Stimulated activated effector memory CD8-positive, alpha-beta T cell treated with anti-CD3 and anti-CD28 coated beads, Interleukin-12 subunit alpha, Interleukin-12 subunit beta, amount 100 ng/mL, for 72 hours (primary cell): ENCODE measurements around the gene BIRC6.
A peak's percentile ranks its signal among the peaks of the same experiment; 100 is the strongest.
"Not testable (repeated sequence)": the region's sequence is repeated elsewhere in the genome, so short reads cannot be mapped to it uniquely, and the experiment has no call there.

Experiments used
- ATAC-seq: fragments of 150-1000 bp; cut with Tn5 transposase; 2 replicates; pipeline ENCODE4 v1.10.0; 2021
- DNase-seq, 2 donors: peaks; one replicate each; pipeline ENCODE4 v3.0.0; 2021 to 2022; ENCODE audit warnings: low spot score in 2 of 2
- H3K27ac Mint-ChIP-seq: one replicate; pipeline ENCODE4 v1.8.0; 2022; ENCODE audit warnings: mild to moderate bottlenecking, mixed read lengths
- H3K36me3 Mint-ChIP-seq: one replicate; pipeline ENCODE4 v1.8.0; 2022; ENCODE audit warnings: mild to moderate bottlenecking, mixed read lengths
- H3K4me1 Mint-ChIP-seq: one replicate; pipeline ENCODE4 v1.8.0; 2022; ENCODE audit warnings: mixed read lengths
- H3K4me3 Mint-ChIP-seq: one replicate; pipeline ENCODE4 v1.8.0; 2022; ENCODE audit warnings: mild to moderate bottlenecking, mixed read lengths
- H3K9me3 Mint-ChIP-seq: one replicate; pipeline ENCODE4 v1.8.0; 2022; ENCODE audit warnings: mixed read lengths

BIRC6 gene, protein sequence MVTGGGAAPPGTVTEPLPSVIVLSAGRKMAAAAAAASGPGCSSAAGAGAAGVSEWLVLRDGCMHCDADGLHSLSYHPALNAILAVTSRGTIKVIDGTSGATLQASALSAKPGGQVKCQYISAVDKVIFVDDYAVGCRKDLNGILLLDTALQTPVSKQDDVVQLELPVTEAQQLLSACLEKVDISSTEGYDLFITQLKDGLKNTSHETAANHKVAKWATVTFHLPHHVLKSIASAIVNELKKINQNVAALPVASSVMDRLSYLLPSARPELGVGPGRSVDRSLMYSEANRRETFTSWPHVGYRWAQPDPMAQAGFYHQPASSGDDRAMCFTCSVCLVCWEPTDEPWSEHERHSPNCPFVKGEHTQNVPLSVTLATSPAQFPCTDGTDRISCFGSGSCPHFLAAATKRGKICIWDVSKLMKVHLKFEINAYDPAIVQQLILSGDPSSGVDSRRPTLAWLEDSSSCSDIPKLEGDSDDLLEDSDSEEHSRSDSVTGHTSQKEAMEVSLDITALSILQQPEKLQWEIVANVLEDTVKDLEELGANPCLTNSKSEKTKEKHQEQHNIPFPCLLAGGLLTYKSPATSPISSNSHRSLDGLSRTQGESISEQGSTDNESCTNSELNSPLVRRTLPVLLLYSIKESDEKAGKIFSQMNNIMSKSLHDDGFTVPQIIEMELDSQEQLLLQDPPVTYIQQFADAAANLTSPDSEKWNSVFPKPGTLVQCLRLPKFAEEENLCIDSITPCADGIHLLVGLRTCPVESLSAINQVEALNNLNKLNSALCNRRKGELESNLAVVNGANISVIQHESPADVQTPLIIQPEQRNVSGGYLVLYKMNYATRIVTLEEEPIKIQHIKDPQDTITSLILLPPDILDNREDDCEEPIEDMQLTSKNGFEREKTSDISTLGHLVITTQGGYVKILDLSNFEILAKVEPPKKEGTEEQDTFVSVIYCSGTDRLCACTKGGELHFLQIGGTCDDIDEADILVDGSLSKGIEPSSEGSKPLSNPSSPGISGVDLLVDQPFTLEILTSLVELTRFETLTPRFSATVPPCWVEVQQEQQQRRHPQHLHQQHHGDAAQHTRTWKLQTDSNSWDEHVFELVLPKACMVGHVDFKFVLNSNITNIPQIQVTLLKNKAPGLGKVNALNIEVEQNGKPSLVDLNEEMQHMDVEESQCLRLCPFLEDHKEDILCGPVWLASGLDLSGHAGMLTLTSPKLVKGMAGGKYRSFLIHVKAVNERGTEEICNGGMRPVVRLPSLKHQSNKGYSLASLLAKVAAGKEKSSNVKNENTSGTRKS (N-terminal part only)

DNA sequence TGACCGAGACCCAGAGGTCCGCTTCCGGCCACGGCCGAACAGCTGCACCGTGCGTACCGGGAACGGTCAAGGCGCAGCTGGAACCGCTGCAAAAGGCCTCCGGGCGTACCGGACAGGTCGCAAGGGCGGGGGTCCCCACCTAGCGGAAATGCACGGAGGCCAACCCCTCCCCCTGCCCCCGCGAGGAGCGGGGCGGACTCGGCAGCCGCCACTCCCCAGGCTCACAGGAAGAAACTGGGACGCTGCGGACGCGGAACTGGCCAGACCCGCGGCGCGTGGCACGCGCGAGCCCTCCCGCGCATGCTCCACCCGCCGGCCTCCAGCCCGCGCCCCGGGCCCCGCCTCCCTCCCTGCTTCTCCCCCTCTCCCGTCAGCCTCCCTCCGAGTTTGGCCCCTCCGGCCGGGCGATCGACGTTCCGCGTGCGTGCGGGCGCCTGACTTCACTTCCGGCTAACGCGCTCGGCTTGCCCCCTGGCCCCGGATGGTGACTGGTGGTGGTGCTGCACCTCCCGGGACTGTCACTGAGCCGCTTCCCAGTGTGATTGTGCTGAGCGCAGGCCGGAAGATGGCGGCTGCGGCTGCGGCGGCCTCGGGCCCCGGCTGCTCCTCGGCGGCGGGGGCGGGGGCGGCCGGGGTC lies at the start of gene BIRC6:
TSS of gene BIRC6 (plus strand) at position 343 of the 637 bp plus-strand sequence. CDS start at position 482, 139 bp downstream.
- Mint-ChIP-seq H3K36me3 (peaks cover 41% of the 10 kb centered on the region), H3K4me3 (peak within 1 kb of the TSS; percentile 87), H3K4me1 (peaks cover 34% of the 10 kb centered on the region), H3K27ac (peak within 1 kb of the TSS; percentile 95), H3K9me3 (no peaks in the 10 kb centered on the region)
- ATAC-seq (peak; percentile 96), DNase-seq (peak; percentile 94 to 99)

DNA sequence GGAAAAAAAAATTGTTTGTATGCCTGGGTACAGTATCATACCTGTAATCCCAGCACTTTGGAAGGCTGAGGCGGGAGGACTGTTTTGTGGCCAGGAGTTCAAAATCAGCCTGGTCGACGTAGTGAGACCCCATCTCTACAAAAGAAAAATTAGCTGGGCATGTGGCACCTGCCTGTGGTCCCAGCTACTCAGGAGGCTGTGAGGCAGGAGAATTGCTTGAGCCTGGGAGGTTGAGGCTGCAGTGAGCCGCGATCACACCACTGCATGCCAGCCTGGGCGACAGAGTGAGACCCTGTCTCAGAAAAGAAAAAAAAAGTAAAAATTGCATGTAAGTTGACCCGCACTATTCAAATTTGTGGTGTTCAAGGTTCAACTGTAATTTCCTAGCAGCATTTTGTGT lies 46.2 kb upstream of the BIRC6 start:
- no peak for ATAC-seq
- no peak overlapping the region for H3K27ac Mint-ChIP-seq
- H3K9me3 Mint-ChIP-seq: no peaks in the 10 kb centered on the region
- no peaks in the 10 kb centered on the region for H3K4me1 Mint-ChIP-seq
- DNase-seq: no peak
- H3K36me3 Mint-ChIP-seq: peaks cover 28% of the 10 kb centered on the region
- H3K4me3 Mint-ChIP-seq: no peak overlapping the region

DNA sequence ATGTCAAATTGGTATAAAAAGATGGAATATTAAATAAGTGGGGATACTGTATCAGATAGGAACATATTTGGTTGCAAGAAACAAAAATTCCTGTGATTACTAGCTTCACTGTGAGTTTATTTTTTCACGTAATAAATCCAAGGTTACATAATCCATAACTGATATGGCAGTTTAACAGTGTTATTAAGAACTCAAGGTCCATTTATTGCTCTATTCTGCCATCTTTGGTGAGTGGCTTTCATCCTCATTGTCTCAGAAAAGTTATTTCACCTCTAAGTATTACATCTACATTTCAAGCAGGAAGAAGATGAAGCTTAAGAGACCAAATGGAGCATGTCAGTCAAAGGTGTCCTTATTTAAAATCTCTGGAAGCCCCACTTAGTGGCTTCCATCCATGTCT lies 41.9 kb upstream of the BIRC6 start:
- ATAC-seq (no peak), DNase-seq (no peak)
- peaks cover 8% of the 10 kb centered on the region for H3K36me3 Mint-ChIP-seq

DNA sequence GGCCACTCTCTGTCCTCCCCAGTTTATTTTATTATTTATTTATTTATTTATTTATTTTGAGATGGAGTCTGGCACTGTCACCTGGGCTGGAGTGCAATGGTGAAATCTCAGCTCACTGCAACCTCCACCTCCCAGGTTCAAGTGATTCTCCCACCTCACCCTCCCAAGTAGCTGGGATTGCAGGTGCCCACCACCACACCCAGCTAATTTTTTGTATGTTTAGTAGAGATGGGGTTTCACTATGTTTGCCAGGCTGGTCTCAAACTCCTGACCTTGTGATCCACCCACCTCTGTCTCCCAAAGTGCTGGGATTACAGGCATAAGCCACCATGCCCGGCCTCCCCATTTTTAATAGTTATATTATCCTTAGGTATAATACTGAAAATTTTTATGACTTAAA lies 28.1 kb upstream of the BIRC6 start:
- DNase-seq, H3K4me1 Mint-ChIP-seq, H3K36me3 Mint-ChIP-seq, H3K9me3 Mint-ChIP-seq, H3K27ac Mint-ChIP-seq, ATAC-seq, H3K4me3 Mint-ChIP-seq: not testable (repeated sequence)

More for the DNA sequence above, 41.9 kb upstream of the BIRC6 start:
- no peaks in the 10 kb centered on the region for H3K9me3 Mint-ChIP-seq
- no peaks in the 10 kb centered on the region for H3K4me1 Mint-ChIP-seq
- no peak overlapping the region for H3K27ac Mint-ChIP-seq
- H3K4me3 Mint-ChIP-seq: no peak overlapping the region

DNA sequence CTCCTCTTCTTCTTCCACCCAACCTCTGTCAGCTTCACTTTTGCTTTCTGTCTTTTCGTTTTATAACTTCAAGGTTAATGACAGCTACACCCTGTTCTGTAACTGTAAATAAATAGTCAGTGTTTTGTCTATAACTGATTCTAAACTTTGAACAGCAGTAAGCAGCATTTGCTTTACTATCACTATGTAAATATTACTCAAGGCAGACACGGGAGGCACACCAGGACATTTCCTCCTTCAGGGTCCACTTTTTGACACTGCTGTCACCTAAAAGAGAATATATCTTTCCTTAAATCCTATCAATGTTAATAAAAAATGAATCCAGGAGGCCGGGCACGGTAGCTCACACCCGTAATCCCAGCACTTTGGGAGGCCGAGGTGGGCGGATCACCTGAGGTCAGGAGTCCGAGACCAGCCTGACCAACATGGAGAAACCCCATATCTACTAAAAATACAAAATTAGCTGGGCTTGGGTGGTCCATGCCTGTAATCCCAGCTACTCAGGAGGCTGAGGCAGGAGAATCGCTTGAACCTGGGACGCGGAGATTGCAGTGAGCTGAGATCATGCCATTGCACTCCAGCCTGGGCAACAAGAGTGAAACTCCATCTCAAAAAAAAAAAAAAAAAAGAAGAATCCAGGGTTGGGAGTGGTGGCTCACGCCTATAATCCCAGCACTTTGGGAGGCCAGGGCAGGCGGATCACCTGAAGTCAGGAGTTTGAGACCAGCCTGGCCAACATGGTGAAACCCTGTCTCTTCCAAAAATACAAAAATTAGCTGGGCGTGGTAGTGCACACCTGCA lies 27.4 kb upstream of the BIRC6 start:
- DNase-seq, H3K9me3 Mint-ChIP-seq, H3K27ac Mint-ChIP-seq, ATAC-seq, H3K36me3 Mint-ChIP-seq, H3K4me3 Mint-ChIP-seq, H3K4me1 Mint-ChIP-seq: not testable (repeated sequence)

DNA sequence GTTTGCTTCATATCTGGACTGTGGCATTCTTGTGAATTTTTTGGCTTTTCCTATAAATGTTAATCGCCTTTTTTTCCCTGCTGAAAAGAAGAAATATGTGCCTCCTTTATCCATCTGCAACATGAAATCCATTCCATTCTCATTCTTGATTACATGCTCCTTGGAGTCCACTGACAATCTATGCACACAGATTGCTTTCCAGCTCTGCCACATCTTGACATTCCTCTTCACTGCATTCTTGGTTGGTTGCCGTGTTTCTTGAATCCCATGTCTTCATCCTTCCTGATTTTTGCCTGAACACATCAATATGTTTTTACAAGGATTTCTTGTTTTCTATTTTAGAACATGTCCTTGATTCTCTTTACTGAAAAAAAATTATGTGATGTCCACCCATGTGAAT lies 26.7 kb upstream of the BIRC6 start:
- Mint-ChIP-seq H3K4me3 (no peak overlapping the region), H3K36me3 (peaks cover 9% of the 10 kb centered on the region), H3K9me3 (no peaks in the 10 kb centered on the region), H3K27ac (no peak overlapping the region), H3K4me1 (no peaks in the 10 kb centered on the region)
- no peak for DNase-seq
- no peak for ATAC-seq

DNA sequence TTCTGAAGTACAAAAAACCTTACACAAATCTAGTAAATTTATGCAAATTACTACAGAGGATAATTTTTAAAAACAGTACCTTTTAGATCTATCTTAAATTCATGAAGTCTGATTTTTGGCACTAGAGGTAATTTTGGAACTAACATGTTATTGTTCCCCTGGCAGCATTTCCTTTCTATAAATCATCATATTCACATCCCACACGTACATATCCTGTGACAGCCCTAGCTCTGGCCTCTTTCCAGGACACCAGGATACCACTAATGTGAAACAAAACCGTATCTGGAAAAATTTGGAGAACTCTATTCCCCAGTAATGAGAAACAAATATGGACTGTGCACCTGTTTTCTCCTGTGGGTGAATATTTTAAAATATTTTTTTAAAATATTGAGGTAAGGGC lies 14.0 kb upstream of the BIRC6 start:
- no peak overlapping the region for H3K4me3 Mint-ChIP-seq
- ATAC-seq (no peak), DNase-seq (no peak)
- H3K9me3 Mint-ChIP-seq: no peaks in the 10 kb centered on the region
- no peaks in the 10 kb centered on the region for H3K4me1 Mint-ChIP-seq
- H3K27ac Mint-ChIP-seq: no peak overlapping the region
- no peaks in the 10 kb centered on the region for H3K36me3 Mint-ChIP-seq

DNA sequence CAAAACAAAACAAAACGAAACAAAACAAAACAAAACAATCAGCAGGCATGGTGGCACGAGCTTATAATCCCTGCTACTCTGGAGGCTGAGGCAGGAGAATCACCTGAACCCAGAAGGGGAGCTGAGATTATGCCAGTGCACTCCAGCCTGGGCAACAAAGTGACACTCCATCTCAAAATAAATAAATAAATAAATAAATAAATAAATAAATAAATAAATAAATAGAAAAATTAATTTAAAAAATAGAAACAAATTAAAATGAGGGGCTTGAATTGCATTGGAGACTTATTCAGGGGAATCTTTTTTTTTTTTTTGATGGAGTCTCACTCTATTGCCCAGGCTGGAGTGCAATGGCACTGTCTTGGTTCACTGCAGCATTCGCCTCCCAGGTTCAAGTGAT lies 6.0 kb upstream of the BIRC6 start:
- H3K4me3 Mint-ChIP-seq, H3K9me3 Mint-ChIP-seq, H3K4me1 Mint-ChIP-seq, DNase-seq, H3K36me3 Mint-ChIP-seq, ATAC-seq, H3K27ac Mint-ChIP-seq: not testable (repeated sequence)

DNA sequence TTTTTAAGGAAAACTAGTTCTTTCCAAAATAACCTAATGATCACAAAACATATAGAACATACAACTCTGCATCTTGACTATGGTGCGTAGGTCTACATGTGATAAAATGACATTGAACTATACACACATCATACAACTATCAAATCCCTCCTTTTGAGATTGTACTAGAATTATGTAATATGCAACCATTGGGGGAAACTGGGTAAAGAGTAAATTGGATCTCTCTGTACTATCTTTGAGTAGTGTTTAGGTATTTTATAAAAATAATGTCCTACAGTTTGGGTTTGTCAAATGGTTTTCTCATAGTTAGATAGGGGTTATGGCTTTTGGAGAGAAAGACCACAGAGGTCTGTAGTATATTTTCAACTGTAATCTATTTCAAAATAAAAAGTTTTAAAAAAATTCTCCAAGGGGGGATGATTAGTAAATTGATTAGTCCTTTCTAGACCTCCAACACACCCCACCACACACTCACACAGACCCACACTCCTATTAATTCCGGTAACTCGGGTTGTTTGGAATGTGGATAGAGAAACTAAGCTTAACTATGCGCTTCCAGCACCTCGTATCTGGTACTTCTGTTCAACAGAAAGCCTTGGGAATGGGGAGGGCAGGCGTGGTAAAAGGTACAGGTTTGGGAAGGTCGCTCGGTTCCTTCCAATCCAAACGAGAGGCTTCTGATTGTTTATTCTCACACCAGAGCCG lies 695 bp upstream of the BIRC6 start:
- ATAC-seq: no peak
- DNase-seq: no peak
- no peaks in the 10 kb centered on the region for H3K9me3 Mint-ChIP-seq
- H3K27ac Mint-ChIP-seq: peak overlapping the region; percentile 95
- peaks cover 41% of the 10 kb centered on the region for H3K36me3 Mint-ChIP-seq
- H3K4me1 Mint-ChIP-seq: peaks cover 28% of the 10 kb centered on the region
- H3K4me3 Mint-ChIP-seq: peak overlapping the region; percentile 87

DNA sequence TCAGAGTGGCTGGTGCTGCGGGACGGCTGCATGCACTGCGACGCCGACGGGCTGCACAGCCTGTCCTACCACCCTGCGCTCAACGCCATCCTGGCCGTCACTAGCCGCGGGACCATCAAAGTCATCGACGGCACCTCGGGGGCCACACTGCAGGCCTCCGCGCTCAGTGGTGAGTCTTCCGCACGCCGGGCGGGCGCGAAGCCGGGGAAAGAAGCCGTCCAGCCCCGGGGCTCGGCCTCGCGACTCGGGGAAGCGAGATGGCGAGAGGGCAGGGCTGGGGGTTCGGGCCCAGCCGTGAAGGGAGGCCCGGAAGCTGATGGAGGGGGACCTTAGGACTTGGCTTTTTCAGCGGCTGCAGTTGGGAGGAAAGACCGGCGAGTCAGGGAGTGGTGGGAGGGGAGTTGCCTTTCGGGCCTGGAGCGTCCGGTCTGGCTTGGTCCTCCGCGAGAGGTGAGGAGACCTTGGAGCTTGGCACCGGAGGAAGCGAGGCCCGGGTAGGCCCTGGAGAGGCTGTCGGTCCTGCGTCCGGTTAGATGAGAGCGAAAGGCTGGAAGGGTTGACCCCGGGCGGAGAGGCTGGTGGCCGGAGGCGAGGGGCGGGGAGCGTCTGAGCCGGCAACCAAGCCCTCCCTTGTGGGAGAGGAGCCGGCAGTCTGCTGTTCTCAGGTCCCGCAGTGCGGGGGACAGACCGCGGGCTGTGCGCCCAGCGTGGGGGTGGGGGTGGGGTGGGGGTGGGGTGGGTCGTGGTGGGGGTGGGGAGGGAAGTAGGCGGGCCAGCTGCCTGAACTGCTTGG lies 691 bp downstream of the BIRC6 start:
- peak overlapping the region; percentile 87 for H3K4me3 Mint-ChIP-seq
- ATAC-seq (peak; percentile 15), DNase-seq (peak; percentile 25 to 83)
- H3K36me3 Mint-ChIP-seq: peaks cover 47% of the 10 kb centered on the region
- H3K27ac Mint-ChIP-seq: peak overlapping the region; percentile 95
- no peaks in the 10 kb centered on the region for H3K9me3 Mint-ChIP-seq
- peaks cover 36% of the 10 kb centered on the region for H3K4me1 Mint-ChIP-seq

DNA sequence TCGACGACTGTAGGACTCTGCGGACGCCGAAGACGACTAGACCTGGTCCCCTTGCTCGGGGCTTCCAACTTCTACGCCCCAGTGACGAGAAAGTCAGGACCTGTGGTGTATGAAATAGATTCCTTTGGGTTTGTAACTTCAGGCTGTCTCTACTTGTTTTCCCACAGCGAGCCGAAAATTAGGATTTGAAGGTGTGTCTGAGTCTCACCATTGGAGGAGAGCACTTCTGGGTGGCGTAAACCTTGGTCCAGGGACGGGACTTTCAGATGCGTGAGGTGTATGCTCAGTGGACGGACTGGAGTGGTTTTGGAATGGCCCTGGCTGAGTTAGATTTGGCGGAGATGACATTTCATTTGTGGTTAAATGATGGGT lies 1.3 kb downstream of the BIRC6 start:
- Mint-ChIP-seq H3K9me3 (no peaks in the 10 kb centered on the region), H3K4me1 (peaks cover 36% of the 10 kb centered on the region), H3K36me3 (peaks cover 53% of the 10 kb centered on the region), H3K4me3 (peak overlapping the region; percentile 87), H3K27ac (peak overlapping the region; percentile 95)
- DNase-seq: peak; percentile 7 to 64
- no peak for ATAC-seq

DNA sequence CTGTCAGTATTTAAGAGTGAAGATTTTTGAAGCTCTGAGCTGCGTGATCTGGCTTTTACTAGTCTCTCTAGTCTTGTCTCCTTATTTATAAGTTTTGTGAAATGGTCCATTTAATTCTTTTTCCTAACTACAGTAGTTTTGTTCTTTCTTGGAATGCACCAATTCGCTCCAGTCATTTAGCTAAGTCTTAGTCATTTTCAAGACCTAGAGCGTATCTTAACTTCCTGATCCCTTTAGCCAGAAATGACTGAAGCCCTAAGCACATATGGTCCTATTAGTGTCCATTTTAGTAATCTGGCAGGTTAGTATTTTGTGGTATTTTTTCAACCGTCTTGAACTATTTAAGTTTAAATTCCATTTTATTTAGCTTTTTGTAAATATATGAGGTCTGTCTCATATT lies 3.6 kb downstream of the BIRC6 start:
- Mint-ChIP-seq H3K36me3 (peaks cover 68% of the 10 kb centered on the region), H3K4me1 (peaks cover 52% of the 10 kb centered on the region), H3K27ac (peak overlapping the region; percentile 95), H3K4me3 (peak overlapping the region; percentile 87), H3K9me3 (no peaks in the 10 kb centered on the region)
- DNase-seq (no peak), ATAC-seq (no peak)

DNA sequence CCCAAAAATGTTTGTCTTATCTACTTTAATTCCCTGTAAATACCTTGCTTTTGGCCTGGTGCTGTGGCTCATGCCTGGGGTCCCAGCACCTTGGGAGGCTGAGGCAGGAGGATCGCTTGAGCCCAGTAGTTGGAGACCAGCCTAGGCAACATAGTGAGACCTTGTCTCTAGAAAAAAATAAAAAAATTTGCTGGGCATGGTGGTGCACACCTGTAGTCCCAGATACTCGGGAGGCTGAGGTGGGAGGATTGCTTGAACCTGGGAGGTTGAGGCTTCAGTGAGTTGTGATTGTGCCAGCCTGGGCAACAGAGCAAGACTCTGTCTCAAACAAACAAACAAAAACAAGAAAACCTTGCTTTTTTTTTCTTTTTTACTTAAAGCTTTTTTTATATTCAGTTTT lies 6.2 kb downstream of the BIRC6 start:
- H3K27ac Mint-ChIP-seq, H3K4me3 Mint-ChIP-seq, DNase-seq, ATAC-seq, H3K9me3 Mint-ChIP-seq: not testable (repeated sequence)
- H3K36me3 Mint-ChIP-seq: peaks cover 73% of the 10 kb centered on the region
- peaks cover 72% of the 10 kb centered on the region for H3K4me1 Mint-ChIP-seq
